Kidney epithelial cell (primary cell): Measurements from ENCODE around the gene SORCS1. TPM values are rescaled to one million over a fixed set of nuclear protein-coding genes. Genes with fewer than 3 reads are reported as not detected.
A peak's percentile ranks its signal among the peaks of the same experiment; 100 is the strongest.

Experiments used
- DNase-seq: peaks from one replicate; pipeline ENCODE4 v3.0.0-alpha.2; 2010; ENCODE audit warnings: low read depth
- H3K27me3 ChIP-seq: 2 replicates; pipeline ENCODE4 v1.6.0; 2011; ENCODE audit warnings: low read length; ENCODE audit not compliant: control insufficient read depth, insufficient read depth
- H3K36me3 ChIP-seq: 2 replicates; pipeline ENCODE4 v1.5.1; 2011; ENCODE audit warnings: low read length; ENCODE audit not compliant: control insufficient read depth, insufficient read depth
- H3K4me3 ChIP-seq: 2 replicates; pipeline ENCODE4 v1.5.1; 2011; ENCODE audit warnings: low read depth, mild to moderate bottlenecking, control low read depth, low read length
- CTCF ChIP-seq: IDR thresholded peaks from 2 replicates; pipeline ENCODE4 v1.5.1; 2011; ENCODE audit warnings: mild to moderate bottlenecking, moderate library complexity, low read length, control low read depth, inconsistent platforms; ENCODE audit not compliant: insufficient read depth, poor library complexity, severe bottlenecking
- total RNA-seq: library from RNA; depleted of rRNA; stranded (reverse); fragments of >200 nt; gene quantifications from 2 replicates; pipeline ENCODE4 v1.2.3, GENCODE V29; 2015

The SORCS1 gene
- total RNA-seq, 1 donor from 2014 or later, result 2.3 TPM

- Histone ChIP-seq H3K27me3 (no peaks in the 10 kb centered on the region), H3K4me3 (no peak overlapping the region), H3K36me3 (no peaks in the 10 kb centered on the region)
- peak; percentile 87 for TF ChIP-seq CTCF
- DNase-seq, result no peak
Measured at GRCh38 chr10:106705681-106706100, 458.8 kb downstream of the SORCS1 start.

- TF ChIP-seq CTCF, result no peak
- DNase-seq, result no peak
- Histone ChIP-seq H3K36me3 (no peaks in the 10 kb centered on the region), H3K4me3 (no peak overlapping the region), H3K27me3 (no peaks in the 10 kb centered on the region)
Measured at GRCh38 chr10:106696239-106696638, 468.3 kb downstream of the SORCS1 start.

DNA sequence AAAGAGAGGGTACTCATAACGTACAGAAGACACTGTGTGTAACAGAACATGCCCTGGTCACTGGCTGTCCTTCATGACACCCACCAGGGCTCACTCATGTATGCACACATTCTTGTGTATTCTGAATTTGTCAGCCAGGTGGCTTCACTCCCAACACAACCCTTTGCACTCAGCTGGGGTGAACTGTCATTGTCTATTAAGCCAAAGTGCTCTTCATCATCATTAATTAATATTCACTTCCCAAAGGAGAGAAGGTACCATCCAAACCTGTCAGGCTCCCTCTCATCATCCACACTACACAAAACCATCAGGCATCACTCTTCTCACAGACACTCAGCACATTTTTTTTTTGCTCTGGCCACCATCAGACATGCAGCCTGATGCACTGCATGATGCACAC lies 469.8 kb downstream of the SORCS1 start:
- H3K27me3 ChIP-seq, result no peaks in the 10 kb centered on the region
- TF ChIP-seq CTCF, result no peak
- H3K36me3 ChIP-seq, result no peaks in the 10 kb centered on the region
- H3K4me3 ChIP-seq, result no peak overlapping the region
- no peak for DNase-seq

DNA sequence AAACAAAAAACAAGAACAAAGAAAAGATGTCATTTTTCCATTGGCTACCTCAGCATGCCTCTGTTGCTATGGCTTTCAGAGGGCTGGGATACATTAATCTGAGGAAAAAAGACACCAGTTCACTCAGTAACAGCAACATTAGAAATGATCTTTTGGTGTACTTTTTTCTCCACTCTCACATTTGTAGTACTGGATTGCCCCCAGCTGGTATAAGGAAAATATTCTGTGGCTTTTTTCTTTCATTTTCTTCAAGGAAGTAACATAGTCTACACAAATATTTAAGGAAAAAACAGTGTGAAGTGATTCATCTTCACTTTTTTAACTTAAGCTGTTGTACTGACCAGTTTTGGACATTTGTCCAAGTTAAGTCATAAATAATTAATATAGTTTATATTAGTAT lies 482.3 kb downstream of the SORCS1 start:
- DNase-seq, result no peak
- H3K4me3 ChIP-seq, result no peak overlapping the region
- no peaks in the 10 kb centered on the region for H3K27me3 ChIP-seq
- H3K36me3 ChIP-seq, result no peaks in the 10 kb centered on the region
- no peak for TF ChIP-seq CTCF

- Histone ChIP-seq H3K4me3 (no peak overlapping the region), H3K36me3 (no peaks in the 10 kb centered on the region), H3K27me3 (no peaks in the 10 kb centered on the region)
- TF ChIP-seq CTCF, result no peak
- DNase-seq, result no peak
Measured at GRCh38 chr10:106680061-106680460, 484.4 kb downstream of the SORCS1 start.

DNA sequence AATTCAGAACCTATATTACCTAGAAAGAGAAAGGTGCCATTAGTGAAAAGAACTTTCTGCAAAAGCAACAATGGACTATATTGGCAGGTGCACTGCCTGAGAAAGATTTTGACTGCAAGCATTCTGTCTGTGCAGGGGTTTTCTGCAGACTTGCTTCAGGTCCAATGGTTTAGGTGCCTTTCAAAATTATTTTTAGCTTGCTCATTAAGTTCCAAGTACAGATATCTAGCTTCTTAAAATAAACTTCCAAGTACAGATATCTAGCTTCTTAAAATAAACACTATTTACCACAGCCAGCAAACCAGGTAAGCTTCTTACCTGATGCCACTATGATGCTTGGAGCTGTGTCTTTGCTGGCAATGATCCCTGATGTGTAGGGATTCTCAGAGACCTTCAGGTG lies 485.2 kb downstream of the SORCS1 start:
- no peaks in the 10 kb centered on the region for H3K36me3 ChIP-seq
- no peak for TF ChIP-seq CTCF
- no peak overlapping the region for H3K4me3 ChIP-seq
- no peaks in the 10 kb centered on the region for H3K27me3 ChIP-seq
- DNase-seq, result no peak
